ENCODE results near the gene ZFP3. TPM values are rescaled to one million over a fixed set of nuclear protein-coding genes. Genes with fewer than 3 reads are reported as not detected.
"Not testable (repeated sequence)": the region's sequence is repeated elsewhere in the genome, so short reads cannot be mapped to it uniquely, and the experiment has no call there.

ZFP3 gene
- total RNA-seq, 4 donors from 2014 or later, result 7.4 to 13.7 (median 11.0) TPM

DNA sequence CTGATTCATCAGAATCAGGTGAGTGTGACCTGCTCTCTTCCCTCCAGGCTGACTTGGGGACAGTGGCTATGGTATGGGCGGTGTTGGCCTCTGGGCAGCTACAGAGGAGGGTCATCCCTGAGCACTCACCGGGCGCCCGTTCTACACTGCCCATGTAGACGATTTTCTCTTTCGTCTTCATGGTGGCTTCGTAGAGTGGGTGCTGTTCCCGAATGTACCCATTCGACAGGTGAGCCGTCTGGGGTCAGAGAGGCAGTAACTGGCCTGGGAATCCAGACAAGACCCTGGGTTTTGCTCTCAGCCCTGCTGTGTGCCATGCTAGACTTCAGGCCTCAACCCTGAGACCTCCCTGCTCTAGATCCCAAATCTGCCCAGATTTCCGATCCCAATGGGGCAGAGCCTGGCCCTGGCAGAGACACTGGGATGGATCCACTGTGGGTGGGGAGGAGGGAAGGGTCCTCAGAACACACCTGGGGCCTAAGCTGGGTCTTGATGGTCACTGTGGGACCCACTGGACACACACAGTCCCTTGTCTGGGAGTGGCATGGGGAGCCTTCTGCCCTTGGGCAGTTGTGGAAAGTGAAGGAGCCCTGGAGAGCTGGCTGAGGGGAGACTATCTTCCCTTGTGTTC lies 50.8 kb downstream of the ZFP3 start:
- Histone ChIP-seq H3K4me1 (no peaks in the 10 kb centered on the region), H3K4me3 (no peak overlapping the region), H3K27me3 (no peaks in the 10 kb centered on the region), H3K9me3 (no peaks in the 10 kb centered on the region), H3K27ac (no peak overlapping the region), H3K36me3 (no peaks in the 10 kb centered on the region)
- TF ChIP-seq POLR2A (IDR thresholded peaks at IDR 0.05), result no peak
- TF ChIP-seq, protein P1, sequence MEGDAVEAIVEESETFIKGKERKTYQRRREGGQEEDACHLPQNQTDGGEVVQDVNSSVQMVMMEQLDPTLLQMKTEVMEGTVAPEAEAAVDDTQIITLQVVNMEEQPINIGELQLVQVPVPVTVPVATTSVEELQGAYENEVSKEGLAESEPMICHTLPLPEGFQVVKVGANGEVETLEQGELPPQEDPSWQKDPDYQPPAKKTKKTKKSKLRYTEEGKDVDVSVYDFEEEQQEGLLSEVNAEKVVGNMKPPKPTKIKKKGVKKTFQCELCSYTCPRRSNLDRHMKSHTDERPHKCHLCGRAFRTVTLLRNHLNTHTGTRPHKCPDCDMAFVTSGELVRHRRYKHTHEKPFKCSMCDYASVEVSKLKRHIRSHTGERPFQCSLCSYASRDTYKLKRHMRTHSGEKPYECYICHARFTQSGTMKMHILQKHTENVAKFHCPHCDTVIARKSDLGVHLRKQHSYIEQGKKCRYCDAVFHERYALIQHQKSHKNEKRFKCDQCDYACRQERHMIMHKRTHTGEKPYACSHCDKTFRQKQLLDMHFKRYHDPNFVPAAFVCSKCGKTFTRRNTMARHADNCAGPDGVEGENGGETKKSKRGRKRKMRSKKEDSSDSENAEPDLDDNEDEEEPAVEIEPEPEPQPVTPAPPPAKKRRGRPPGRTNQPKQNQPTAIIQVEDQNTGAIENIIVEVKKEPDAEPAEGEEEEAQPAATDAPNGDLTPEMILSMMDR (IDR thresholded peaks at IDR 0.05), result no peak
- DNase-seq, result no peak

DNA sequence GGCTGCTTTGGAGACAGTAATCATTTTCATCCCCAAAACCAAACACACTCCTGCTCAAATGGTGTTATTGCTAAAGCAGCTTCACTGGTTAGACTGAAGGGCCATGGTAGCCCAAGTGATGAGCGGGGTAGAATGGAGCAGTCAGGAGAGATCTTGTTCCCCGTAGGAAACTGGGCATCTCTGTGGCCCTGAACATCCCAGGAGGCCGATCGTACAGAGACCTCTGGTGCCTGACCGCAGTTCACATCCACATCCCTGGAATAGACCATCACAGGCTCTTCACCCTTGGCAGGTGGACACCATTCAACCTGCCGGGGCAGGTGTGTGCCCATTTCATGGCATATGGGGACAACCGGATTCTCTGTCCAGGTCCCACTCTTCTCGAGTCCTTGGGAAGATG lies 51.5 kb downstream of the ZFP3 start:
- DNase-seq, result peak in 1 of 3 donors; percentile 17
- not testable (repeated sequence) for H3K9me3 ChIP-seq, H3K27ac ChIP-seq, H3K4me1 ChIP-seq, H3K27me3 ChIP-seq, H3K36me3 ChIP-seq, H3K4me3 ChIP-seq

DNA sequence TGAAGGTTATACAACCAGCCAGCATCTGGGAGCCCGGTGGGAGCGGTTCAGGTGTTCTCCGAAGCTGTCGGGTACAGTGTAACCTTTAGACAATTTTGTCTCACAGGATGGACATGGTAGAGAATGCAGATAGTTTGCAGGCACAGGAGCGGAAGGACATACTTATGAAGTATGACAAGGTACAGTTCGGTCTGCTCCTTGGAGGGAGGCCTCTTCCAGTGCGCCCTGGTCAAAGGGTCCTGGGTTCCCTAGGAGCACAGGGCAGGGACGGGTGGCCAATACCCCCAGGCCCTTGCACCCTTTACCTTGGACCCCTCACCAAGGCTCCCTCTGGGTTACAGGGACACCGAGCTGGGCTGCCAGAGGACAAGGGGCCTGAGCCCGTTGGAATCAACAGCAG lies 52.0 kb downstream of the ZFP3 start:
- not testable (repeated sequence) for H3K36me3 ChIP-seq, H3K4me1 ChIP-seq, H3K4me3 ChIP-seq, H3K9me3 ChIP-seq, H3K27me3 ChIP-seq, H3K27ac ChIP-seq
- peak in 1 of 3 donors; percentile 22 for DNase-seq

DNA sequence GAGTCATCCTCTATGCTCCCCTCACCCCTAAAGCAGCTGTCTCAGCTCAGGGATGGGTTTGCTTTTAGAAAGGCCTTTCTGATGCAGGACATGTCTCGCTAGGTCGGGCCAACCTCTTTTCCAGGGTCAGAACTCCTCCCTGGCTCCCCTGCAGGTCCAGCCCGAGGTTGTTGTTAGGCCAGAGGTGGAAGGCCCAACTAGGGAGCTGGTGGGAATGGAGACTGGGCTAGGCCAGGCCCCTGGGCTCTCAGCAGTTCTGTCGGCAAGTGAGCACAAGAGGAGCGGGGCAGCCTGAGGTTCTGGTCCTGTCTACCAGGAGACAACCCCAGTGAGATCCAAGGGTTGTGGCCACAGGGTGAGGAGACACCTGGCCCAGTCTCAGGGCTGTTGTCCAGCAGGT lies 52.4 kb downstream of the ZFP3 start:
- not testable (repeated sequence) for H3K27ac ChIP-seq, H3K36me3 ChIP-seq, H3K27me3 ChIP-seq, H3K9me3 ChIP-seq, H3K4me1 ChIP-seq, H3K4me3 ChIP-seq
- peak in 1 of 3 donors; percentile 23 for DNase-seq

DNA sequence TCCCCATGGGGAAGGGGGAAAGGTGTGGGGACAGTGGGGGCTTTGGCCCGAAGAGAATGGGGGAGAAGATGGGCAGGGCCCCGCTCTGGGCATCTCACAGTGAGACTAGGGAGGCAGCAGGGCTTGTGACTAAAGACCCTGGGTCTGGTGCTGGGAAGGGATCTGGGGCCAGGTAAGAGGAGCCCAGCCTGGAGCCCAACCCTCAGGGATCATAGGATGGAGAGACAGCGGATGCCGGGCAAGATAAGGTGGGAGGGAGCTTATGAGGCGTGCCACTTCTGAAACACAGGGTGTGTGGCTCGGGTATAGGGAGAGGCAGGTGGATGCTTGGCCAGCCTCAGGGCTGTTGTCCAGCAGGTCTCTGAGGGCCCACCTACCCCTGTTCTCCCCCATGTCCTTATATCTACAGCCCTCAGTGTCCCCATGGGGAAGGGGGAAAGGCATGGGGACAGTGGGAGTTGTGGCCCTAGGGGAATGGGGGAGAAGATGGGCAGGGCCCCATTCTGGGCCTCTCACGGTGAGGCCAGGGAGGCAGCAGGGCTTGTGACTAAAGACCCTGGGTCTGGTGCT lies 53.0 kb downstream of the ZFP3 start:
- Histone ChIP-seq H3K4me1 (no peaks in the 10 kb centered on the region), H3K9me3 (no peaks in the 10 kb centered on the region), H3K36me3 (no peaks in the 10 kb centered on the region), H3K27me3 (no peaks in the 10 kb centered on the region), H3K27ac (no peak overlapping the region), H3K4me3 (no peak overlapping the region)
- DNase-seq, result peak in 1 of 3 donors; percentile 25
- no peak for TF ChIP-seq POLR2A (IDR thresholded peaks at IDR 0.05)
- TF ChIP-seq, protein P1 (IDR thresholded peaks at IDR 0.05), result no peak

DNA sequence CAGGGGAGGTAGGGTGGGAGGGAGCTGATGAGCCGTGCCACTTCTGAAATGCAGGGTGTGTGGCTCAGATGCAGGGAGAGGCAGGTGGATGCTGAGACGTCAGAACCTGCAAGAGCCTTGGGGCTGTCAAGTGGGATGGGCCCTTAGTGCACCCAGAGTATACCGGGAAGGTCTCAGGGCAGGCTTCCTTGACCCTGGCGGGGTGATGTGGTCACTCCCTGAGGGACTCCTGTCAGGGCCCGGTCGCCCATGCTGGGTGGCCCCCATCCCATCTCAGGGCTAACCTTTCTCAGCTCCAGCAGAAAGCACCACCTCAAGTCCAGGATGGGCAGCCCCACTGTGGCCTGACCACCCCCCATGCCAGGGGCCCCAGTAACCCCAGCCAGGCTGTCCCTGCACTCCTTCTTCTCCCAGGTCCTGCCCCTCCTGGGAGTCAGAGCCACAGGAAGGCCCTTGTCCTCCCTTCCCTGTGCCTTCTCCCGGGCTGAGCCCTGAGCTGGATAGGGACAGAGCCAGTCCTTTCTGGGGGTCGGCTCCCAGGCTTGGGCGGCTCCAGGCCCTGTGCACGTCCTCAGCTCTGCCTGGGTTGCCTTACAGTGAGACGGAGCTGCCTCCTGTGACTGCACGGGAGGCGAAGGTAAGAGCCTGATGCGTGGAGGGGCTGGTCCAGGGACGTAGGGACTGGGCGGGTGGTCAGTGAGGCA lies 53.7 kb downstream of the ZFP3 start:
- peak in 1 of 3 donors; percentile 42 for DNase-seq
- not testable (repeated sequence) for H3K9me3 ChIP-seq, H3K27ac ChIP-seq, H3K4me3 ChIP-seq, H3K27me3 ChIP-seq, H3K36me3 ChIP-seq, H3K4me1 ChIP-seq

DNA sequence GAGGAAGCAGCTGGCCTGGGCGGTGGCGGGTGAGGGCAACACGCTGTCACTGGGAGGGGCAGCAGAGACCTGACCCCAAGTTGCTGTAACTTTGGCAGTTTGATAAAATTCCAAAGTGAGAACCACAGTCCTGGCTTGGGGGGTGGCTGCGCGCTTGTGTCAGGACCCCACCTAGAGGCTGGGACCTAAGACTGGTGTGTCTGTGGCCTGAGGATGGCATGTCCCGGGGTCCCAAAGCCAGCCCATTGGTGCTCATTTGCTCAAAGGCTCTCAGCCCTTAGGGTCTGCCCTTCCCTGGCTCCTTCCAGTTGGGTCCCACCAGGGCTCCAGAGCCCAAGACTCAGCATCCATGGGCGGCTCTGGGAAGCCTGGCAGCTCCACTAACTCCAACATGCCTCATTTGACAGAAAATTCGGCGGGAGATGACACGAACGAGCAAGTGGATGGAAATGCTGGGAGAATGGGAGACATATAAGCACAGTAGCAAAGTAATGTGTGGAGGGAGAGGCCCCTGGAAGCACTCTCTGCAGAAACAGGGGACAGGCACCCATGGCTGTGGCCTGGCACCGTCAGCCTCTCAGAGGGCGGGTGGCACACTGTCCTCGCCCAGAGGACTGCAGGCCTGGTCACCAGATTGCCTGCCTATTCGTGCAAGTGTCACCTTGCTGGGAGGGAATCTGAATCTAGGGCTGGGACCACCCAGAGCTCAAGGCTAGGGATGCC lies 54.4 kb downstream of the ZFP3 start:
- H3K4me3 ChIP-seq, H3K27me3 ChIP-seq, H3K4me1 ChIP-seq, H3K27ac ChIP-seq, H3K9me3 ChIP-seq, H3K36me3 ChIP-seq: not testable (repeated sequence)
- DNase-seq, result peak in 1 of 3 donors; percentile 26

DNA sequence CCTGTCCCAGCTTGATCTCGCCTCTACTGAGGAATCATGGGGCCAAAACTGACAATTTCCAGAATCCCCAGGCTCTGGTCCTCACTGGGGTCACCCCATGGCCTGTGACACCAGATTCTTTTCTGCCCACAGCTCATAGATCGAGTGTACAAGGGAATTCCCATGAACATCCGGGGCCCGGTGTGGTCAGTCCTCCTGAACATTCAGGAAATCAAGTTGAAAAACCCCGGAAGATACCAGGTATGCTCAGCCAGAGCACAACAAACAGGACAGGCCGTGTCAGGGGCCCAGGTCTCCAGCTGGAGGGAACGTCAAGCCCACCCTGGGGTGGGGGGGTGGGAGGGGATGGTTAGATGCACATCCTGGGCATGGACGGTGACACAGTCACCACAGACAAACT lies 55.0 kb downstream of the ZFP3 start:
- TF ChIP-seq POLR2A (IDR thresholded peaks at IDR 0.05), result no peak
- TF ChIP-seq, protein P1 (IDR thresholded peaks at IDR 0.05), result no peak

DNA sequence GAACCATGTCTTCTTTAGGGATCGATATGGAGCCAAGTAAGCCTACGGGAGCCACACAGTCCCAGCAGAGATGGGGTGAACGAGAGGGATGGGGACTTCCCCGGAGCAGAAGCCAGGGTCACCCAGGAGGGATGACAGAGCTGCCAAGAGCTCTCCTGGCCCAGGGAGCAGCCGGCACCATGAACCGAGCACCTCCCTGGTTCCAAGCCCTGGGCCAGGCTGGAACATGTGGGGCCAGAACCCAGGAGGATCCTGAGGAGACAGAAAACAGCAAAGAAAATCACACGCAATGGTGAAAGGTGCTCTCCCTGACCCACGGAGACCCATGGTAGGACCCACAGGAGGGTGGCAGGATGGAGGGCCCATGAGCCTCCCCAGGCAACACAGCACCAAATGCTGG lies 55.7 kb downstream of the ZFP3 start:
- DNase-seq, result peak in 1 of 3 donors; percentile 21
- H3K27ac ChIP-seq, H3K27me3 ChIP-seq, H3K9me3 ChIP-seq, H3K4me3 ChIP-seq, H3K4me1 ChIP-seq, H3K36me3 ChIP-seq: not testable (repeated sequence)

More for the DNA sequence above, 55.0 kb downstream of the ZFP3 start:
- Histone ChIP-seq H3K36me3 (no peaks in the 10 kb centered on the region), H3K4me3 (no peak overlapping the region), H3K27me3 (no peaks in the 10 kb centered on the region), H3K4me1 (no peaks in the 10 kb centered on the region), H3K9me3 (no peaks in the 10 kb centered on the region), H3K27ac (no peak overlapping the region)
- DNase-seq, result peak in 1 of 3 donors; percentile 19

DNA sequence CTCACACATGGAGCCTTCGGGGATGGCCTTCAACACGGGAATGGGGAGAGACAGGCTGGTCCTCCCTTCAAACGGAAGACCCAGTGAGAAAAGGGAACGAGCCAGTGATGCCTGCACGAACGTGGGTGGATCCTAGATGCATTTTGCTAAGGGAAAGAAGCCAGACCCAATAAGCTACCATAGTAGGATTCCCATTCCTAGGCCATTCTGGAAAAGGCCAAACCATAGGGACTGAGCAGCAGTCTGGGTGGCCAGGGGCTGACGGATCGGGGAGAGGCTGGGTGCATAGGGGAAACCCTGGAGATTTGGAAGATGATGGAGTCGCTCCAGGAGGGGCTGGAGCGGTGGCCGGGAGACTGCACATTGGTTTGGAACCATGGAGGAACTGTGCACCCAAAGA lies 56.3 kb downstream of the ZFP3 start:
- H3K9me3 ChIP-seq, H3K36me3 ChIP-seq, H3K27ac ChIP-seq, H3K4me3 ChIP-seq, H3K27me3 ChIP-seq, H3K4me1 ChIP-seq, DNase-seq: not testable (repeated sequence)

DNA sequence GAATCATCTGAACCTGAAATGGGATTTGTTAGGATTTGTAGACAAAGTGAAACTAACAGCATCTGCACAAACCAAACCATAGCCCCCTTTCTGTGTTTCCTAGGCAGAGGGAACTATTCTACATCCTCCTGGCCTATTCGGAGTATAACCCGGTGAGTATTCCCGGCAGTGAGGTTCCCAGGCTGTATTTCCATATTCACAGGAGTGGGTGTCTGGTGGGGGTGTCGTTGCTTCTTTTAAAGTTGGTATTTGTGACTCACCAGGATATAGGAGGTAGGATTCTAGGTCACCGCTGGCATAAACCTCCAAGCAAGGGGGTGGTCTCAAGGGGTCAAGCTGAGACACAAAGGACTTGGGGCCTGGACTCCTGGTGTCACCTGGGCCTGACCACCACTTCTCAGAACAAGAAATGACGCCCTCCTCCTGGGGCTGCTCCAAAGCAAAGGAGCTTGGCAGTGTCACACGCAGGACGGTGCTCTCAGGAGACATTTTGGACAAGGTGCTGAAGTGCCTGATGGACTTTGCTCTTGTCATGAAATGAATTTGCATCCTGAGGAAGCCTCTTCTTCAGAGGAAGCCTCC lies 57.0 kb downstream of the ZFP3 start:
- H3K4me1 ChIP-seq, H3K27ac ChIP-seq, H3K36me3 ChIP-seq, H3K4me3 ChIP-seq, H3K9me3 ChIP-seq, H3K27me3 ChIP-seq: not testable (repeated sequence)
- peak in 1 of 3 donors; percentile 19 for DNase-seq
